ENCODE measurements around the gene TBPL1.
A peak's percentile ranks its signal among the peaks of the same experiment; 100 is the strongest.
"Not testable (repeated sequence)": the region's sequence is repeated elsewhere in the genome, so short reads cannot be mapped to it uniquely, and the experiment has no call there.

TBPL1 gene

GRCh38 chr6:133977983-133978895 is 25.2 kb downstream of the TBPL1 start:
- DNase-seq = no peak

GRCh38 chr6:133978896-133979240 is 25.8 kb downstream of the TBPL1 start:
- no peak for DNase-seq

GRCh38 chr6:133979269-133979963 is 26.4 kb downstream of the TBPL1 start:
- DNase-seq = not testable (repeated sequence)

GRCh38 chr6:133980168-133980567 is 27.1 kb downstream of the TBPL1 start:
- no peak for DNase-seq

GRCh38 chr6:133983099-133983939 is 30.3 kb downstream of the TBPL1 start:
- peak; percentile 77 for DNase-seq

- no peak for DNase-seq
These were observed 32.9 kb downstream of the TBPL1 start for GRCh38 chr6:133985970-133986369.

- no peak for DNase-seq
These were observed 33.9 kb downstream of the TBPL1 start for GRCh38 chr6:133986942-133987341.

GRCh38 chr6:133989525-133989924 is 36.5 kb downstream of the TBPL1 start:
- DNase-seq = no peak

GRCh38 chr6:133990321-133990720 is 37.3 kb downstream of the TBPL1 start:
- DNase-seq = no peak

GRCh38 chr6:133991096-133991593 is 38.1 kb downstream of the TBPL1 start:
- no peak for DNase-seq

GRCh38 chr6:133992992-133993680 is 40.1 kb downstream of the TBPL1 start:
- no peak for DNase-seq

- no peak for DNase-seq
These were observed 42.3 kb downstream of the TBPL1 start for GRCh38 chr6:133995296-133995695.

GRCh38 chr6:133995758-133996157 is 42.7 kb downstream of the TBPL1 start:
- no peak for DNase-seq

- DNase-seq = no peak
These were observed 44.2 kb downstream of the TBPL1 start for GRCh38 chr6:133997267-133997666.

- DNase-seq = no peak
These were observed 46.3 kb downstream of the TBPL1 start for GRCh38 chr6:133999305-133999704.

GRCh38 chr6:134000443-134000842 is 47.4 kb downstream of the TBPL1 start:
- no peak for DNase-seq

- no peak for DNase-seq
These were observed 49.8 kb downstream of the TBPL1 start for GRCh38 chr6:134002821-134003220.

- DNase-seq = no peak
These were observed 50.5 kb downstream of the TBPL1 start for GRCh38 chr6:134003542-134003951.

GRCh38 chr6:134004714-134005113 is 51.7 kb downstream of the TBPL1 start:
- no peak for DNase-seq

- no peak for DNase-seq
These were observed 52.8 kb downstream of the TBPL1 start for GRCh38 chr6:134005800-134006199.

GRCh38 chr6:134007077-134007476 is 54.1 kb downstream of the TBPL1 start:
- no peak for DNase-seq

- DNase-seq = no peak
These were observed 56.9 kb downstream of the TBPL1 start for GRCh38 chr6:134009876-134010275.

GRCh38 chr6:134010400-134010799 is 57.4 kb downstream of the TBPL1 start:
- DNase-seq = no peak
